A549 (cell line): ENCODE data around the gene ADAMTS13. TPM values are rescaled to one million over a fixed set of nuclear protein-coding genes. Genes with fewer than 3 reads are reported as not detected.
A peak's percentile ranks its signal among the peaks of the same experiment; 100 is the strongest.

ENCODE experiments used
- ATAC-seq, 2 experiments: fragments of 200-7000 bp in 1 of 2; fragments of >200 bp in 1 of 2; cut with Nextera tagmentation in 1 of 2; cut with Tn5 transposase in 1 of 2; 3 replicates each; pipeline versions ENCODE4 v1.8.0 to v1.9.1; 2018 to 2020; ENCODE audit warnings: mild to moderate bottlenecking in 1 of 2, moderate library complexity in 1 of 2
- CTCF ChIA-PET: fragments of 300-600 bp; sonication (Branson Sonifier 250); formaldehyde crosslinking; extraction: SDS; loops from one replicate; lab custom pipeline; 2021; ENCODE audit warnings: antibody characterized with exemption, inconsistent platforms; lab: Yijun Ruan, JAX
- POLR2A ChIA-PET: fragments of 350-600 bp; formaldehyde crosslinking; extraction: SDS; loops from one replicate; lab custom pipeline; 2021; ENCODE audit warnings: antibody characterized with exemption, inconsistent platforms; lab: Yijun Ruan, JAX
- DNase-seq, 2 experiments: peaks; one replicate each; pipeline versions ENCODE4 v3.0.0 to v3.0.0-alpha.2; 2011 to 2016; ENCODE audit warnings: low read depth in 1 of 2, low spot score in 1 of 2
- FAIRE-seq: peaks from 2 replicates; lab custom pipeline; 2011; peaks lifted over from hg19 to GRCh38; lab: Jason Lieb, UNC
- H3K27ac ChIP-seq, 2 experiments: fragments of >200 bp; sonication (Bioruptor Twin); formaldehyde crosslinking; 3 replicates each; pipeline ENCODE4 v1.5.1; 2016 to 2017
- H3K4me1 ChIP-seq: fragments of >200 bp; sonication (Bioruptor Twin); formaldehyde crosslinking; 3 replicates; pipeline ENCODE4 v1.6.1; 2016
- H3K4me2 ChIP-seq: fragments of >200 bp; sonication (Bioruptor Twin); formaldehyde crosslinking; 3 replicates; pipeline ENCODE4 v1.6.1; 2016
- H3K4me3 ChIP-seq: fragments of >200 bp; sonication (Bioruptor Twin); formaldehyde crosslinking; 3 replicates; pipeline ENCODE4 v1.5.1; 2016
- H3K9me3 ChIP-seq: fragments of >200 bp; sonication (Bioruptor Twin); formaldehyde crosslinking; 3 replicates; pipeline ENCODE4 v1.6.1; 2016
- EP300 ChIP-seq, 2 experiments: fragments of >200 bp; sonication (Bioruptor Twin); formaldehyde crosslinking; IDR thresholded peaks; 2 replicates in 1 of 2; 3 replicates in 1 of 2; pipeline ENCODE4 v1.6.1; 2016 to 2017
- HDAC2 ChIP-seq: fragments of 200-600 bp; sonication (generic); IDR thresholded peaks from 2 replicates; pipeline ENCODE4 v1.6.1; 2016
- JUN ChIP-seq, 2 experiments: fragments of >200 bp; sonication (Bioruptor Twin); formaldehyde crosslinking; IDR thresholded peaks; 2 replicates in 1 of 2; 3 replicates in 1 of 2; pipeline ENCODE4 v1.6.1; 2016 to 2017
- MYC ChIP-seq: IDR thresholded peaks from 2 replicates; pipeline ENCODE4 v1.6.1; 2012; ENCODE audit warnings: mild to moderate bottlenecking, inconsistent platforms, low read length, improper control_type of control experiment, borderline replicate concordance
- PHF8 ChIP-seq: fragments of 200-600 bp; sonication (generic); IDR thresholded peaks from 2 replicates; pipeline ENCODE4 v1.6.1; 2016; ENCODE audit warnings: low read depth, mild to moderate bottlenecking, antibody characterized with exemption, moderate library complexity, borderline replicate concordance
- POLR2A ChIP-seq: IDR thresholded peaks from 2 replicates; pipeline ENCODE4 v1.6.1; 2012; ENCODE audit warnings: mild to moderate bottlenecking, low read length
- RCOR1 ChIP-seq: fragments of 150-350 bp; IDR thresholded peaks from 2 replicates; pipeline ENCODE4 v1.6.1; 2014; ENCODE audit warnings: antibody characterized with exemption, low read length, low read depth
- REST ChIP-seq: fragments of 200-600 bp; sonication (generic); IDR thresholded peaks from 2 replicates; pipeline ENCODE4 v1.6.1; 2016; ENCODE audit warnings: antibody characterized with exemption, mild to moderate bottlenecking, moderate library complexity
- RNF2 ChIP-seq: fragments of 200-600 bp; sonication (generic); IDR thresholded peaks from 2 replicates; pipeline ENCODE4 v1.6.1; 2016; ENCODE audit warnings: low read depth, mild to moderate bottlenecking, antibody characterized with exemption, moderate library complexity, borderline replicate concordance
- ZSCAN20 ChIP-seq: fragments of 250-450 bp; sonication (Bioruptor Pico); IDR thresholded peaks from 2 replicates; pipeline ENCODE4 v1.8.0; 2022; ENCODE audit warnings: mild to moderate bottlenecking, moderate library complexity
- WGBS: methylation state at CpG from one replicate; pipeline ENCODE4 v1.1.6; 2017; ENCODE audit errors: missing lambda C conversion rate; 5-methylcytosine and 5-hydroxymethylcytosine counted together
- polyA plus RNA-seq, 4 experiments: library from polyadenylated mRNA; depleted of rRNA in 3 of 4; stranded (reverse); fragments of >200 nt; fragmentation: RNase III in 1 of 4; extraction: RNeasy Plus Mini Kit Qiagen cat#74134 plus additional on column Dnase treatment in 1 of 4; gene quantifications; 2 replicates in 3 of 4; 3 replicates in 1 of 4; pipeline ENCODE4 v1.2.3, GENCODE V29; 2011 to 2017
- TF ChIP-seq, protein P1 (sequence below): fragments of >200 bp; sonication (Bioruptor Twin); formaldehyde crosslinking; IDR thresholded peaks from 3 replicates; pipeline ENCODE4 v1.6.1; 2016
- TF ChIP-seq, protein P2 (sequence below): fragments of >200 bp; sonication (Bioruptor Twin); formaldehyde crosslinking; IDR thresholded peaks from 3 replicates; pipeline ENCODE4 v1.5.1; 2016
- TF ChIP-seq, protein P3 (sequence below): IDR thresholded peaks from 2 replicates; pipeline ENCODE4 v1.6.1; 2012
- TF ChIP-seq, protein P4 (sequence below): IDR thresholded peaks from 2 replicates; pipeline ENCODE4 v1.6.1; 2012; ENCODE audit warnings: low read depth, borderline replicate concordance
- TF ChIP-seq, protein P5 (sequence below): fragments of >200 bp; sonication (Bioruptor Twin); formaldehyde crosslinking; IDR thresholded peaks from 2 replicates; pipeline ENCODE4 v1.6.1; 2016
- TF ChIP-seq, protein P6 (sequence below): fragments of 250-450 bp; sonication (Bioruptor Pico); IDR thresholded peaks from 2 replicates; pipeline ENCODE4 v1.5.0; 2021; ENCODE audit warnings: mild to moderate bottlenecking, moderate library complexity, borderline replicate concordance

ADAMTS13 gene
- polyA plus RNA-seq, 2 of the 4 experiments (the other 2 are of a cell fraction) = 0.80 to 0.98 TPM

- ChIA-PET CTCF (interaction anchor here (1.5 to 1.7 kb wide), 4 partner anchors 9 to 620 kb away, joined by 4 to 9 read pairs (median 6); no protein-coding TSS in a partner anchor), POLR2A (interaction anchor here (1.4 kb wide), 1 partner anchor 27 kb away, joined by 7 read pairs; the partner anchor contains the start of genes MED22 and RPL7A)
- Histone ChIP-seq H3K4me1 (peaks cover 23% of the 10 kb centered on the region), H3K4me2 (peak overlapping the region; percentile 93), H3K9me3 (no peaks in the 10 kb centered on the region), H3K27ac (peak overlapping the region; percentile 97 to 99), H3K4me3 (peak overlapping the region; percentile 100)
- TF ChIP-seq, protein P1, sequence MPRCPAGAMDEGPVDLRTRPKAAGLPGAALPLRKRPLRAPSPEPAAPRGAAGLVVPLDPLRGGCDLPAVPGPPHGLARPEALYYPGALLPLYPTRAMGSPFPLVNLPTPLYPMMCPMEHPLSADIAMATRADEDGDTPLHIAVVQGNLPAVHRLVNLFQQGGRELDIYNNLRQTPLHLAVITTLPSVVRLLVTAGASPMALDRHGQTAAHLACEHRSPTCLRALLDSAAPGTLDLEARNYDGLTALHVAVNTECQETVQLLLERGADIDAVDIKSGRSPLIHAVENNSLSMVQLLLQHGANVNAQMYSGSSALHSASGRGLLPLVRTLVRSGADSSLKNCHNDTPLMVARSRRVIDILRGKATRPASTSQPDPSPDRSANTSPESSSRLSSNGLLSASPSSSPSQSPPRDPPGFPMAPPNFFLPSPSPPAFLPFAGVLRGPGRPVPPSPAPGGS = no peak
- TF ChIP-seq, protein P2, sequence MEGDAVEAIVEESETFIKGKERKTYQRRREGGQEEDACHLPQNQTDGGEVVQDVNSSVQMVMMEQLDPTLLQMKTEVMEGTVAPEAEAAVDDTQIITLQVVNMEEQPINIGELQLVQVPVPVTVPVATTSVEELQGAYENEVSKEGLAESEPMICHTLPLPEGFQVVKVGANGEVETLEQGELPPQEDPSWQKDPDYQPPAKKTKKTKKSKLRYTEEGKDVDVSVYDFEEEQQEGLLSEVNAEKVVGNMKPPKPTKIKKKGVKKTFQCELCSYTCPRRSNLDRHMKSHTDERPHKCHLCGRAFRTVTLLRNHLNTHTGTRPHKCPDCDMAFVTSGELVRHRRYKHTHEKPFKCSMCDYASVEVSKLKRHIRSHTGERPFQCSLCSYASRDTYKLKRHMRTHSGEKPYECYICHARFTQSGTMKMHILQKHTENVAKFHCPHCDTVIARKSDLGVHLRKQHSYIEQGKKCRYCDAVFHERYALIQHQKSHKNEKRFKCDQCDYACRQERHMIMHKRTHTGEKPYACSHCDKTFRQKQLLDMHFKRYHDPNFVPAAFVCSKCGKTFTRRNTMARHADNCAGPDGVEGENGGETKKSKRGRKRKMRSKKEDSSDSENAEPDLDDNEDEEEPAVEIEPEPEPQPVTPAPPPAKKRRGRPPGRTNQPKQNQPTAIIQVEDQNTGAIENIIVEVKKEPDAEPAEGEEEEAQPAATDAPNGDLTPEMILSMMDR = peak; percentile 45
- TF ChIP-seq EP300 (IDR thresholded peaks at IDR 0.05) (no peak), ZSCAN20 (CRISPR knock-in tag) (no peak)
- ATAC-seq = peak; percentile 35 to 43
- DNase-seq = peak; percentile 47 to 71
- WGBS = under 1% methylated on average over 15 of the region's 39 CpGs
- FAIRE-seq = no peak
These were observed 46.9 kb upstream of the ADAMTS13 start for GRCh38 chr9:133375116-133375723.

DNA sequence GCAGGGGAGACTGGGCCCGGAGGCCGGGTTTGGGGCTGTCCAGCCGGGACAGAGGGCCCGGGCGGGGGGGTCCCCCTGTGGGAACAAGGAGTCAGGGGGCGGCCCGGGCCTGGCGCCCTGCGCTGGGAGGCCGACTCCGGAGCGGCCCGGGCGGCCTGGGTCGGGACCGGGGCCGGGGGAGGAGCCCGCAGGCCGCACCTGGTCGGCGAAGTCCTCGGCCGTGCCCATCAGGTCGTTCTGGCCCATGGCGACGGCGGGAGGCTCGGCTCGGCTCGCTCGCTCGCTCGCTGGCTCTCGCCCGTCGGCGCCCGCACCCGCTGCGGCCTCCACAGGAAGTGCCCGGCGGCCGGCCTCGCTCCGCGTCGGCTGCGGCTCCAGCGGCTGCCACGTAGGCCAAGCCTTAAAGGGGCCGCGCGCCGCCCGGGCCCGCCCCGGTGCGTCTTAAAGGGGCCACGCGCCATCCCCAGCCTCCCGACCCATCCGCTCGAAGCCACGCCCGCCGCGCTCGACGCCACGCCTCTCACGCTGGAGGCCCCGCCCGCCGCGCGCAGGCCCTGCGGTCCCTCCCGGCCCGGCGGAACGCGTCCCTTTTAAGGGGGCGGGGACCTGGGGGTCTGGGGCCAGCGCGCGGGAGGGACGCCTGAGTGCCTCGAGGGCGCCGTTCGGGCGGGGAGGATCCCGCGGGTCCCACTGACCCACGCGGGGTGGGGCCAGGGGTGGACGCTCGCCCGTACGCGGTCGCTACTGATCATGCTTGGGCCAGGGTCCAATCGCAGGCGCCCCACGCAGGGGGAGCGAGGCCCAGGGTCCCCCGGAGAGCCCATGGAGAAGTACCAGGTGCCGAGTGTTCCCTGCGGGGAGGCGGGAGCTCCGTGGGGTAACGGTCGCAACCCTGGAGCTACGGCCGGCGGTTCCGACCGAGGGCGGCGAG, 46.2 kb upstream of the ADAMTS13 start, which contains the start of the genes STKLD1 and SURF4:
TSS of gene STKLD1 (plus strand) at position 643 of the 931 bp plus-strand sequence. CDS start at position 751, 108 bp downstream.
TSS of gene SURF4 (minus strand) at position 337 of the 931 bp plus-strand sequence. CDS start at position 246, 91 bp downstream.
- DNase-seq (peak; percentile 97), ATAC-seq (peak; percentile 91 to 95), FAIRE-seq (no peak)
- H3K9me3 ChIP-seq = no peaks in the 10 kb centered on the region
- WGBS = 4% methylated on average over 14 of the region's 120 CpGs
- peak within 1 kb of the TSS; percentile 97 to 99 for H3K27ac ChIP-seq
- TF ChIP-seq, protein P1 = peak; percentile 74
- TF ChIP-seq, protein P3, sequence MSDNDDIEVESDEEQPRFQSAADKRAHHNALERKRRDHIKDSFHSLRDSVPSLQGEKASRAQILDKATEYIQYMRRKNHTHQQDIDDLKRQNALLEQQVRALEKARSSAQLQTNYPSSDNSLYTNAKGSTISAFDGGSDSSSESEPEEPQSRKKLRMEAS = peak; percentile 78
- no peak for TF ChIP-seq RCOR1
- TF ChIP-seq RNF2 = 0 out of 2 replicates have a peak, but pooled peaks have one; percentile 30
- peak; percentile 74 to 90 for TF ChIP-seq JUN (IDR thresholded peaks at IDR 0.05)
- TF ChIP-seq HDAC2 = no peak
- TF ChIP-seq POLR2A = peak; percentile 86
- TF ChIP-seq MYC = 0 out of 2 replicates have a peak, but pooled peaks have one; percentile 49
- TF ChIP-seq, protein P4, sequence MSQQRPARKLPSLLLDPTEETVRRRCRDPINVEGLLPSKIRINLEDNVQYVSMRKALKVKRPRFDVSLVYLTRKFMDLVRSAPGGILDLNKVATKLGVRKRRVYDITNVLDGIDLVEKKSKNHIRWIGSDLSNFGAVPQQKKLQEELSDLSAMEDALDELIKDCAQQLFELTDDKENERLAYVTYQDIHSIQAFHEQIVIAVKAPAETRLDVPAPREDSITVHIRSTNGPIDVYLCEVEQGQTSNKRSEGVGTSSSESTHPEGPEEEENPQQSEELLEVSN = peak; percentile 91
- TF ChIP-seq, protein P5, sequence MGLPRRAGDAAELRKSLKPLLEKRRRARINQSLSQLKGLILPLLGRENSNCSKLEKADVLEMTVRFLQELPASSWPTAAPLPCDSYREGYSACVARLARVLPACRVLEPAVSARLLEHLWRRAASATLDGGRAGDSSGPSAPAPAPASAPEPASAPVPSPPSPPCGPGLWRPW = no peak
- peak; percentile 76; the same call in 1 of the 2 replicates for TF ChIP-seq PHF8
- TF ChIP-seq REST = no peak
- TF ChIP-seq, protein P6, sequence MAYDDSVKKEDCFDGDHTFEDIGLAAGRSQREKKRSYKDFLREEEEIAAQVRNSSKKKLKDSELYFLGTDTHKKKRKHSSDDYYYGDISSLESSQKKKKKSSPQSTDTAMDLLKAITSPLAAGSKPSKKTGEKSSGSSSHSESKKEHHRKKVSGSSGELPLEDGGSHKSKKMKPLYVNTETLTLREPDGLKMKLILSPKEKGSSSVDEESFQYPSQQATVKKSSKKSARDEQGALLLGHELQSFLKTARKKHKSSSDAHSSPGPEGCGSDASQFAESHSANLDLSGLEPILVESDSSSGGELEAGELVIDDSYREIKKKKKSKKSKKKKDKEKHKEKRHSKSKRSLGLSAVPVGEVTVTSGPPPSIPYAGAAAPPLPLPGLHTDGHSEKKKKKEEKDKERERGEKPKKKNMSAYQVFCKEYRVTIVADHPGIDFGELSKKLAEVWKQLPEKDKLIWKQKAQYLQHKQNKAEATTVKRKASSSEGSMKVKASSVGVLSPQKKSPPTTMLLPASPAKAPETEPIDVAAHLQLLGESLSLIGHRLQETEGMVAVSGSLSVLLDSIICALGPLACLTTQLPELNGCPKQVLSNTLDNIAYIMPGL (CRISPR knock-in tag) = 0 out of 2 replicates have a peak, but pooled peaks have one; percentile 36
- ChIA-PET POLR2A (interaction anchor here (1.0 to 1.4 kb wide), 5 partner anchors 20 to 84 kb away, joined by 3 to 7 read pairs (median 5); partner anchors contain the start of genes CACFD1, MED22 and RPL7A), CTCF (interaction anchor here (0.6 to 2.9 kb wide), 10 partner anchors 9 to 410 kb away, joined by 3 to 9 read pairs (median 4); no protein-coding TSS in a partner anchor)
- H3K4me1 ChIP-seq = peaks cover 23% of the 10 kb centered on the region
- peak within 1 kb of the TSS; percentile 100 for H3K4me3 ChIP-seq
- H3K4me2 ChIP-seq = peak within 1 kb of the TSS; percentile 93
